HEK293 (cell line): ENCODE measurements around the gene FLT3LG.

Experiments used
- CTCF ChIA-PET: fragments of 350-600 bp; formaldehyde crosslinking; extraction: SDS; loops from one replicate; lab custom pipeline; 2021; ENCODE audit warnings: antibody characterized with exemption; lab: Yijun Ruan, JAX
- POLR2A ChIA-PET: fragments of 300-600 bp; formaldehyde crosslinking; extraction: SDS; loops from one replicate; lab custom pipeline; 2020; ENCODE audit warnings: antibody characterized with exemption, inconsistent platforms; lab: Yijun Ruan, JAX
- H3K27ac ChIP-seq: fragments of 200-500 bp; sonication (Bioruptor generic); 2 replicates; pipeline ENCODE4 v1.5.1; 2014; ENCODE audit warnings: low read depth, low read length, control low read depth, inconsistent platforms; ENCODE audit errors: extremely low read depth
- H3K36me3 ChIP-seq, 2 experiments: fragments of 200-500 bp in 1 of 2; sonication (Bioruptor generic) in 1 of 2; 1 replicate in 1 of 2; 2 replicates in 1 of 2; pipeline ENCODE4 v1.5.1; 2014 to 2017; ENCODE audit warnings: inconsistent platforms in 2 of 2, low read length in 2 of 2; ENCODE audit not compliant: control insufficient read depth in 2 of 2, insufficient read depth in 1 of 2
- H3K4me1 ChIP-seq: fragments of 200-500 bp; sonication (Bioruptor generic); 2 replicates; pipeline ENCODE4 v1.5.1; 2014; ENCODE audit warnings: mild to moderate bottlenecking, low read length, inconsistent platforms; ENCODE audit not compliant: control insufficient read depth, insufficient read depth
- H3K4me3 ChIP-seq: 2 replicates; pipeline ENCODE4 v1.5.1; 2011; ENCODE audit warnings: low read depth, mild to moderate bottlenecking, control low read depth, low read length, moderate library complexity
- H3K9me3 ChIP-seq: fragments of 200-500 bp; sonication (Bioruptor generic); 2 replicates; pipeline ENCODE4 v1.5.1; 2014; ENCODE audit warnings: low read depth, low read length, inconsistent platforms; ENCODE audit not compliant: control insufficient read depth, insufficient read depth
- BCL11B ChIP-seq: fragments of 450-650 bp; formaldehyde crosslinking; IDR thresholded peaks from 2 replicates; pipeline ENCODE4 v1.5.1; 2016; ENCODE audit warnings: low read depth, missing biosample characterization, missing genetic modification characterization
- HOXA7 ChIP-seq: sonication (generic); formaldehyde crosslinking; IDR thresholded peaks from 2 replicates; pipeline ENCODE4 v1.8.1; 2022; ENCODE audit warnings: missing genetic modification reagents, borderline replicate concordance
- TSHZ1 ChIP-seq: fragments of 450-650 bp; formaldehyde crosslinking; IDR thresholded peaks from 2 replicates; pipeline ENCODE4 v1.5.1; 2016; ENCODE audit warnings: missing biosample characterization, missing genetic modification characterization, borderline replicate concordance
- ZBTB44 ChIP-seq: fragments of 450-650 bp; IDR thresholded peaks from 2 replicates; pipeline ENCODE4 v1.5.1; 2018; ENCODE audit warnings: missing biosample characterization, mild to moderate bottlenecking, missing genetic modification characterization
- ZNF138 ChIP-seq: fragments of 450-650 bp; formaldehyde crosslinking; IDR thresholded peaks from 2 replicates; pipeline ENCODE4 v1.5.1; 2016; ENCODE audit warnings: missing biosample characterization, missing genetic modification characterization, borderline replicate concordance
- ZNF148 ChIP-seq: fragments of 450-650 bp; formaldehyde crosslinking; IDR thresholded peaks from 2 replicates; pipeline ENCODE4 v1.5.0; 2017; ENCODE audit warnings: missing biosample characterization, missing genetic modification characterization, borderline replicate concordance
- ZNF354C ChIP-seq: fragments of 450-650 bp; formaldehyde crosslinking; IDR thresholded peaks from 2 replicates; pipeline ENCODE4 v1.5.1; 2016; ENCODE audit warnings: missing biosample characterization, missing genetic modification characterization, low read depth, borderline replicate concordance
- ZNF530 ChIP-seq: fragments of 450-650 bp; formaldehyde crosslinking; IDR thresholded peaks from 2 replicates; pipeline ENCODE4 v1.5.1; 2016; ENCODE audit warnings: low read depth, missing biosample characterization, missing genetic modification characterization
- ZNF558 ChIP-seq: fragments of 450-650 bp; formaldehyde crosslinking; IDR thresholded peaks from 2 replicates; pipeline ENCODE4 v1.5.1; 2016; ENCODE audit warnings: missing biosample characterization, missing genetic modification characterization
- ZNF610 ChIP-seq: fragments of 450-650 bp; formaldehyde crosslinking; IDR thresholded peaks from 2 replicates; pipeline ENCODE4 v1.5.1; 2016; ENCODE audit warnings: missing biosample characterization, missing genetic modification characterization, borderline replicate concordance
- ZNF623 ChIP-seq: fragments of 450-650 bp; formaldehyde crosslinking; IDR thresholded peaks from 2 replicates; pipeline ENCODE4 v1.5.1; 2016; ENCODE audit warnings: missing biosample characterization, missing genetic modification characterization

The FLT3LG gene

GRCh38 chr19:49524812-49525455, 50.9 kb downstream of the FLT3LG start:
- Histone ChIP-seq H3K4me3 (no peak overlapping the region), H3K36me3 (peaks cover 8 to 15% of the 10 kb centered on the region in 2 experiments; a peak in 2 of 3 replicates), H3K4me1 (no peaks in the 10 kb centered on the region), H3K27ac (no peak overlapping the region), H3K9me3 (no peaks in the 10 kb centered on the region)
- TF ChIP-seq HOXA7 (CRISPR knock-in tag) (no peak), ZNF148 (tag by site-specific recombination) (no peak), ZNF530 (no peak), ZBTB44 (no peak)
- ChIA-PET CTCF (interaction anchor here (0.7 to 1.4 kb wide), 2 partner anchors 22 to 147 kb away, joined by 3 read pairs; no protein-coding TSS in a partner anchor), POLR2A (no interaction called here)

- Histone ChIP-seq H3K27ac (no peak overlapping the region), H3K36me3 (peaks cover 6 to 20% of the 10 kb centered on the region in 2 experiments; a peak in 2 of 3 replicates), H3K4me1 (no peaks in the 10 kb centered on the region), H3K4me3 (no peak overlapping the region), H3K9me3 (no peaks in the 10 kb centered on the region)
- TF ChIP-seq TSHZ1 (tag by site-specific recombination), result no peak
- 0 out of 2 replicates have a peak, but pooled peaks have one; percentile 10 for TF ChIP-seq BCL11B (tag by site-specific recombination)
- ChIA-PET POLR2A (no interaction called here), CTCF (no interaction called here)
Measured at GRCh38 chr19:49528211-49528771, 54.3 kb downstream of the FLT3LG start.

GRCh38 chr19:49530708-49531107, 56.7 kb downstream of the FLT3LG start:
- no peaks in the 10 kb centered on the region for H3K9me3 ChIP-seq
- POLR2A ChIA-PET, result no interaction called here
- CTCF ChIA-PET, result interaction anchor here (0.7 to 2.0 kb wide), 4 partner anchors 9 to 40 kb away, joined by 3 to 11 read pairs (median 5); no protein-coding TSS in a partner anchor
- H3K4me3 ChIP-seq, result no peak overlapping the region
- peaks cover 6 to 12% of the 10 kb centered on the region in 2 experiments; a peak in 2 of 3 replicates for H3K36me3 ChIP-seq
- H3K27ac ChIP-seq, result no peak overlapping the region
- TF ChIP-seq ZNF354C (tag by site-specific recombination), result no peak
- TF ChIP-seq ZNF558 (tag by site-specific recombination), result no peak
- no peak for TF ChIP-seq ZNF610 (tag by site-specific recombination)
- TF ChIP-seq ZNF623 (tag by site-specific recombination), result peak; percentile 89
- TF ChIP-seq ZNF138 (tag by site-specific recombination), result no peak
- H3K4me1 ChIP-seq, result no peaks in the 10 kb centered on the region
